NCI-H82 treated with DMSO at 0.1 percent for 48 hours (cell line): ENCODE results near the gene UBTD2.
A peak's percentile ranks its signal among the peaks of the same experiment; 100 is the strongest.
"Not testable (repeated sequence)": the region's sequence is repeated elsewhere in the genome, so short reads cannot be mapped to it uniquely, and the experiment has no call there.

Experiments
- DNase-seq: peaks from one replicate; lab custom pipeline; 2025; ENCODE audit not compliant: unreplicated experiment; lab: John Stamatoyannopoulos, UW

Gene UBTD2

GRCh38 chr5:172293054-172293744, 9.6 kb upstream of the UBTD2 start:
- DNase-seq, result peak; percentile 21

DNA sequence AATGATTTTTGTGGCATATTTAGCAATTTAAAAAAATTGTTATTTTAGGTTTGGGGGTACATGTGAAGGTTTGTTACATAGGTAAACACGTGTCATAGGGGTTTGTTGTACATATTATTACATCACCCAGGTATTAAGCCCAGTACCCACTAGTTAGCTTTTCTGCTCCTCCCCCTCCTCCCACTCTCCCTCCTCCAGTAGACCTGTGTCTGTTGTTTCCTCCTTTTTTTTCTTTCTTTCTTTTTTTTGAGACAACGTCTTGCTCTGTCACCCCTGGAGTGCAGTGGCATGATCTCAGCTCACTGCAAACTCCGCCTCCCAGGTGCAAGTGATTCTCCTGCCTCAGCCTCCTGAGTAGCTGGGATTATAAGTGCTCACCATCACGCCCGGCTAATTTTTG, 8.3 kb upstream of the UBTD2 start:
- not testable (repeated sequence) for DNase-seq

- no peak for DNase-seq
Measured at GRCh38 chr5:172288465-172288864, 4.9 kb upstream of the UBTD2 start.

DNA sequence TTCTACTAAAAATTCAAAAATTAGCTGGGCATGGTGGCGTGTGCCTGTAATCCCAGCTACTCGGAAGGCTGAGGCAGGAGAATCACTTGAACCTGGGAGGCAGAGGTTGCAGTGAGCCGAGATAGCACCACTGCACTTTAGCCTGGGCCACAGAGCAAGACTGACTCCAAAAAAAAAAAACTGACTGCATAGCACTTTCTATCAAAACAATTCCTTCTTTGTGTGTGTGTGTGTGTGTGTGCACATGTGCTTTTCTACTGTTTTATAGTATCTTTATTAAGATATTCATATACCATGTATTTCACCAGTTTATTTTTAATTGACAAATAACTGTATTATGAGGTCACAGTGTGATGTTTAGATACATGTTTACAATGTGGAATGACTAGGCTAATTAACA, 3.6 kb upstream of the UBTD2 start:
- DNase-seq, result not testable (repeated sequence)

GRCh38 chr5:172285226-172286143, 1.9 kb upstream of the UBTD2 start:
- DNase-seq, result no peak

DNA sequence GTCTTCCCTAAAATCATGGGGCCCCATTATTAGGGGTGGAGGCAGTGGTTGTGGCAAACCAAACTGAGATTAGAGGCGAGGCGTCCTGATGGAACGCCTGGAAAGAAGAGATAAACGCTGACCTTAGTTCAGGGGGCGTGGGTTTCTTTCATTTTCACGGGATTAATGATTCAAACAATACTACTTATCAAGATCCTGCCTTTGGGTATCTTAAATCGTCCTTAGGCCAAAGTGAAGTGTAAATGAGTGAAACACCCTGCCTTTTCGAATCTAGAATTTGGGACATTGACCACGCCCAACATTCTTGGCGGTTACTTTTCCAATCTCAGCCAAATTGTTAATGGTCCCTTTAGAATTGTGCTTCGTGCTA, 1.0 kb upstream of the UBTD2 start:
- DNase-seq, result no peak

GRCh38 chr5:172283862-172284610, 472 bp upstream of the UBTD2 start:
- peak; percentile 50 for DNase-seq

GRCh38 chr5:172282272-172283019, 1.1 kb downstream of the UBTD2 start:
- DNase-seq, result peak; percentile 25

- no peak for DNase-seq
Measured at GRCh38 chr5:172281346-172281745, 2.2 kb downstream of the UBTD2 start.

DNA sequence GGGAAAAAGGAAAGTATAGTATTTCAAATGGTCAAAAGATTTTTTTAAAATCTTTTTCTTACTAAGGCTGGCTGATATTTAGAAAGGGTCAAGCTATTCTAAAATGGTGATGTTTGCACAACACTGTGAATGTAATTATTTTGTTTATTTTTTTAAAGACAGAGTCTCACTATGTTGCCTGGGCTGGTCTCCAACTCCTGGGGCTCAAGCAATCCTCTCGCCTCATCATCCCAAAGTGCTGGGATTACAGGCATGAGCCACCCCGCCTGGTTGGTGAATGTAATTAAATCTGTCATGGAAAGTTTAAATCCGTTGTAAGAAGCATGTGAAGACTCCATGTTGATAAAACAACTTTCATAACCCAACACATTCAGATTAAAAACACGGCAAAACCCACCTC, 2.6 kb downstream of the UBTD2 start:
- peak; percentile 1 for DNase-seq

- DNase-seq, result no peak
Measured at GRCh38 chr5:172280317-172280716, 3.2 kb downstream of the UBTD2 start.

DNA sequence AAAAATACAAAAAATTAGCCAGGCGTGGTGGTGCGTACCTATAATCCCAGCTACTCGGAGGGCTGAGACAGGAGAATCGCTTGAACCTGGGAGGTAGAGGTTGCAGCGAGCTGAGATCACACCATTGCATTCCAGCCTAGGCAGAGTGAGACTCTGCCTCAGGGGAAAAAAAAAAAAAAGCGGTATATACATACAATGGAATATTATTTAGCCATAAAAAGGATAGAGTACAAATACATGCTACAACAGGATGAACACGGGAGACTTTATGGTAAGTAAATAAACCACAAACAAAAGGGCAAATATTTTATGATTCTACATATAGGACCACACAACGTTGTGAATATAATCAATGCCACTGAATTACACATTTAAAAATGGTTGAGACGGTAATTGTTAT, 5.2 kb downstream of the UBTD2 start:
- no peak for DNase-seq

GRCh38 chr5:172276214-172276613, 7.3 kb downstream of the UBTD2 start:
- no peak for DNase-seq

DNA sequence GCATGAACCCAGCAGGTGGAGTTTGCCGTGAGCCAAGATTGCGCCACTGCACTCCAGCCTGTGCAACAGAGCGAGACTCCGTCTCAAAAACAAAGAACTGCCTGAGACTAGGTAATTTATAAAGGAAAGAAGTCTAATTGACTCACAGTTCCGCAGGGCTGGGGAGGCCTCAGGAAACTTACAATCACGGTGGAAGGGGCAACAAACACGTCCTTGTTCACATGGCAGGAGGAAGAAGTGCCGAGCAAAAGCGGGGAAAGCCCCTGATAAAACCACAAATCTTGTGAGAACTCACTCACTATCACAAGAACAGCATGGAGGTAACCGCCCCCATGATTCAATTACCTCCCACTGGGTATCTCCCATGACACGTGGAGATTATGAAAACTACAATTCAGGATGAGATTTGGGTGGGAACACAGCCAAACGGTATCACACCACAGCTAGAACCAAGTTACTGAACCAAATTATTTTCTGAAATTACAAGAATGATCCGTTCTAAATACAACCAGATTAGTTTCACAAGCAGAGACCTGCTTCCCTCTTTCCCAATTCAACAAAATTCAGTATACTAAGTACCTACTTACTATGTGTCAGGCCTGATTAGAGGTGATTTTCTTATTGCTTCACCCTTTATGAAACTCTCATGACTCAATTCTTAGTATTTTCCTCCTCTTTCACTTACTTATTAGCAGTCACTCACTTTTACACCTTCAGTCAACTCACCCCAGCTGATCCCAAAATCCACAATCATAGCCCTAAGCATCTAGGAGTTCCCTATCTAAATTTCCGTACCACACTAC, 8.4 kb downstream of the UBTD2 start:
- DNase-seq, result no peak

DNA sequence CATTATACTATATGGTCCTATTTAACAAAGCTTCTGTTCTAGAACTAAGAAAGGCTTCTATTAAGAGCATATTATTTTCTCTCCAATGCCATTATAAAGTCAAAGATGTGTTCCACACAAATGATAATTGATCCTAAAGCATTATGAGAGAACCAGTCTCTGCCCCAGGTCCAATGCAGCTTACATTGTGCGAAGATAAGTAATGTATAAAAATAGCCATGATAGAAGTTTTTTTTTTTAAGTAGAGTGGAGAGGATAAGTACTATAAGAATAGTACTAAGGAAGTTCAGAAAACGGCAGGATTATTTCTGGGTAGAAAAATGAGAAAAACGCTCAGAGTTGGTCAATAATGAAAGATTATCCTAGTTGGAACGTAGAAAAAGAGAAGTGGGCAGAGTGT, 15.6 kb downstream of the UBTD2 start:
- no peak for DNase-seq

- no peak for DNase-seq
Measured at GRCh38 chr5:172266676-172267092, 16.9 kb downstream of the UBTD2 start.

GRCh38 chr5:172266071-172266675, 17.4 kb downstream of the UBTD2 start:
- no peak for DNase-seq

GRCh38 chr5:172264815-172265395, 18.7 kb downstream of the UBTD2 start:
- no peak for DNase-seq

DNA sequence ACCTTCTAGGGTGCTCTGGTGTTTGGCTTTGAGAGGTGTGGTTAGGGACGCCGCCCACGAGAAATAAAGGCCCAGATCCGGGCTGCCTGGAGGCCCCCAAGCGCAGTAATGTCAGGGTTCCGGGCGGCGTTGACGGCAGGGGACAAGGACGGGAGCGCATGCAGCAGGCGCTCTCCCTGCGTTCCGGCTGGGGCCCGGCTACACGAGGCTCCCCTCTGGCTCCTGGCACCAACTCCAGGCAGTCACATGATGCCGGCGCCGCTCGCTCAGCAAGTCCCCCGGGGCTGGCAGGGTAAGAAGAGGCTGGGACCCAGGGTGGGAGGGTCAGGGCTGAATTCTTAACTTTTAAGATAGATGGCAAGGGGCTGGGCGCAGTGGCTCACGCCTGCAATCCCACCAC, 28.1 kb downstream of the UBTD2 start:
- no peak for DNase-seq
